HepG2 (cell line): ENCODE measurements around the gene ARX. TPM values are rescaled to one million over a fixed set of nuclear protein-coding genes. Genes with fewer than 3 reads are reported as not detected.

ENCODE experiments used
- ATAC-seq: fragments of 200-7000 bp; cut with Tn5 transposase; 3 replicates; pipeline ENCODE4 v1.9.1; 2020; ENCODE audit warnings: mild to moderate bottlenecking, moderate library complexity
- BruUV-seq: library from RNA; stranded (reverse); fragments of 400-500 nt; replicated peaks from 2 replicates; lab custom pipeline; 2021; lab: Mats Ljungman, UMichigan
- CTCF ChIA-PET: fragments of 300-600 bp; formaldehyde crosslinking; extraction: SDS; loops from one replicate; lab custom pipeline; 2021; ENCODE audit warnings: low total read pairs, inconsistent platforms, low intra/inter-chr PET ratio; lab: Yijun Ruan, JAX
- POLR2A ChIA-PET: fragments of 350-600 bp; sonication (Branson Sonifier 250); formaldehyde crosslinking; loops from one replicate; lab custom pipeline; 2020; ENCODE audit warnings: antibody characterized with exemption, inconsistent platforms; lab: Yijun Ruan, JAX
- DNase-seq: peaks from one replicate; pipeline ENCODE4 v3.0.0-alpha.2; 2015; ENCODE audit warnings: low spot score
- FAIRE-seq: peaks from 3 replicates; lab custom pipeline; 2011; peaks lifted over from hg19 to GRCh38; lab: Jason Lieb, UNC
- H2AFZ ChIP-seq: one replicate; pipeline ENCODE4 v1.6.1; 2011; ENCODE audit warnings: low read length, inconsistent platforms
- H3K27ac ChIP-seq: fragments of 300-600 bp; 3 replicates; pipeline ENCODE4 v1.8.0; 2011; ENCODE audit warnings: mixed run types, mild to moderate bottlenecking, mixed read lengths, low read length, inconsistent platforms; ENCODE audit not compliant: insufficient read depth; ENCODE audit errors: extremely low read length
- H3K27me3 ChIP-seq, 2 experiments: fragments of 200-600 bp in 1 of 2; 2 replicates in 1 of 2; 3 replicates in 1 of 2; pipeline versions ENCODE4 v1.6.0 to v1.8.0; 2011; ENCODE audit warnings: low read length in 2 of 2, mild to moderate bottlenecking in 2 of 2, moderate library complexity in 2 of 2, inconsistent platforms in 1 of 2; ENCODE audit not compliant: insufficient read depth in 2 of 2, control insufficient read depth in 1 of 2
- H3K36me3 ChIP-seq, 2 experiments: fragments of 200-600 bp in 1 of 2; replicated peaks in 1 of 2; 2 replicates in 1 of 2; 3 replicates in 1 of 2; pipeline versions ENCODE4 v1.5.1 to v1.8.0; 2011; ENCODE audit warnings: low read length in 2 of 2, inconsistent platforms in 1 of 2; ENCODE audit not compliant: insufficient read depth in 2 of 2, control insufficient read depth in 1 of 2
- H3K4me1 ChIP-seq: 2 replicates; pipeline ENCODE4 v1.5.1; 2012; ENCODE audit warnings: low read length, inconsistent platforms; ENCODE audit not compliant: insufficient read depth
- H3K4me2 ChIP-seq: 2 replicates; pipeline ENCODE4 v1.6.0; 2011; ENCODE audit warnings: low read depth, low read length, inconsistent platforms
- H3K4me3 ChIP-seq, 3 experiments: fragments of 200-600 bp in 1 of 3; sonication (generic), shearing (Covaris generic) in 1 of 3; replicated peaks in 1 of 3; 2 replicates each; pipeline ENCODE4 v1.5.1; 2011 to 2016; ENCODE audit warnings: low read length in 3 of 3, inconsistent platforms in 2 of 3, low read depth in 2 of 3, mild to moderate bottlenecking in 2 of 3, control low read depth in 1 of 3, mixed read lengths in 1 of 3; ENCODE audit not compliant: insufficient read depth in 1 of 3
- H3K79me2 ChIP-seq: one replicate; pipeline ENCODE4 v1.6.1; 2011; ENCODE audit warnings: low read length, inconsistent platforms; ENCODE audit not compliant: insufficient read depth
- H3K9ac ChIP-seq: 2 replicates; pipeline ENCODE4 v1.6.0; 2011; ENCODE audit warnings: mild to moderate bottlenecking, low read depth, low read length, inconsistent platforms; ENCODE audit not compliant: insufficient read depth
- H3K9me3 ChIP-seq: 2 replicates; pipeline ENCODE4 v1.5.1; 2012; ENCODE audit warnings: mild to moderate bottlenecking, low read length
- H4K20me1 ChIP-seq: 2 replicates; pipeline ENCODE4 v1.6.0; 2011; ENCODE audit warnings: inconsistent platforms, mild to moderate bottlenecking, low read length, moderate library complexity; ENCODE audit not compliant: insufficient read depth
- CBX2 ChIP-seq, 2 experiments: fragments of 200-600 bp in 1 of 2; sonication (generic); formaldehyde crosslinking in 1 of 2; IDR thresholded peaks; 2 replicates each; pipeline versions ENCODE4 v1.7.0 to v1.8.1; 2018 to 2022; ENCODE audit warnings: low read depth in 2 of 2, low read length in 1 of 2, mild to moderate bottlenecking in 1 of 2, missing genetic modification reagents in 1 of 2
- CC2D1A ChIP-seq: sonication (generic); formaldehyde crosslinking; IDR thresholded peaks from 2 replicates; pipeline ENCODE4 v1.8.1; 2023; ENCODE audit warnings: mild to moderate bottlenecking, missing genetic modification reagents
- HNRNPL ChIP-seq: fragments of 200-400 bp; formaldehyde crosslinking; IDR thresholded peaks from 2 replicates; pipeline ENCODE4 v1.6.1; 2017; ENCODE audit warnings: mild to moderate bottlenecking, low read depth, low read length
- JUND ChIP-seq: sonication (generic); formaldehyde crosslinking; IDR thresholded peaks from 2 replicates; pipeline ENCODE4 v1.8.0; 2022; ENCODE audit warnings: mild to moderate bottlenecking, missing genetic modification reagents
- NFE2L2 ChIP-seq: fragments of 150-350 bp; IDR thresholded peaks from 2 replicates; pipeline ENCODE4 v1.6.1; 2014; ENCODE audit warnings: low read length
- PRDM15 ChIP-seq: sonication (generic); formaldehyde crosslinking; IDR thresholded peaks from 2 replicates; pipeline ENCODE4 v1.4.0; 2020; ENCODE audit warnings: missing genetic modification reagents
- ZBTB44 ChIP-seq: sonication (generic); formaldehyde crosslinking; IDR thresholded peaks from 2 replicates; pipeline ENCODE4 v1.4.0; 2020; ENCODE audit warnings: missing genetic modification reagents
- ZNF317 ChIP-seq: sonication (generic); formaldehyde crosslinking; IDR thresholded peaks from 2 replicates; pipeline ENCODE4 v1.5.0; 2020; ENCODE audit warnings: mild to moderate bottlenecking, missing genetic modification reagents
- ZSCAN22 ChIP-seq: sonication (generic); formaldehyde crosslinking; IDR thresholded peaks from 2 replicates; pipeline ENCODE4 v1.4.0; 2020; ENCODE audit warnings: mild to moderate bottlenecking, missing genetic modification reagents
- WGBS: methylation state at CpG from one replicate; pipeline ENCODE4 v1.1.6; 2017; ENCODE audit warnings: low lambda C conversion rate; 5-methylcytosine and 5-hydroxymethylcytosine counted together
- in situ Hi-C: cut with HindIII; loops from 2 replicates; pipeline ENCODE4 v1.10.0; 2017; ENCODE audit warnings: low pct_unique_long_range_greater_than_20kb; ENCODE audit not compliant: extremely low pct_ligation_motif_present
- intact Hi-C: fragments of 100-400 bp; cut with micrococcal nuclease; formaldehyde crosslinking; loops from one replicate; pipeline ENCODE4 v1.10.0; 2022; ENCODE audit not compliant: unreplicated experiment
- polyA plus RNA-seq, 8 experiments: library from polyadenylated mRNA; depleted of rRNA in 3 of 8; stranded (reverse) in 7 of 8; unstranded in 1 of 8; fragments of >200 nt; fragmentation: Illumina TruSeq in 4 of 8; extraction: Trizol in 4 of 8; gene quantifications; 2 replicates each; pipeline versions ENCODE4 v1.2.1 to v1.2.3, GENCODE V29; 2011 to 2016; ENCODE audit warnings: low read depth in 4 of 8, missing spikeins in 1 of 8, mixed read lengths in 1 of 8; ENCODE audit not compliant: insufficient read depth in 1 of 8
- total RNA-seq, 5 experiments: library from RNA; depleted of rRNA; stranded (reverse); fragments of >200 nt; fragmentation: Illumina TruSeq; extraction: Trizol; gene quantifications; 2 replicates each; pipeline ENCODE4 v1.2.3, GENCODE V29; 2016; ENCODE audit warnings: low read depth in 1 of 5

The ARX gene
- total and polyA plus RNA-seq, 2 of the 13 experiments (the other 11 are each of a cell fraction or from before 2014, with no cell fraction given), result not detected

GRCh38 chrX:25017667-25018247 lies 2.0 kb upstream of the ARX start:
- intact Hi-C loops, result no loop called here

More at GRCh38 chrX:25017667-25018247, 2.0 kb upstream of the ARX start:
- H3K9me3 ChIP-seq, result no peaks in the 10 kb centered on the region
- no peak overlapping the region for H3K9ac ChIP-seq
- peak overlapping the region in 1 of 3 experiments; percentile 23; a peak in 1 of 6 replicates for H3K4me3 ChIP-seq
- no peaks in the 10 kb centered on the region for H3K36me3 ChIP-seq
- no TSS peak for BruUV-seq
- H3K27me3 ChIP-seq, result peaks cover 6 to 61% of the 10 kb centered on the region in 2 experiments
- no peak for DNase-seq
- peak overlapping the region; percentile 39; the same call in 1 of the 2 replicates for H3K4me2 ChIP-seq
- ChIA-PET POLR2A (no interaction called here), CTCF (no interaction called here)
- H2AFZ ChIP-seq, result no peak overlapping the region
- ATAC-seq, result no peak
- H4K20me1 ChIP-seq, result no peaks in the 10 kb centered on the region
- no peak for FAIRE-seq
- H3K79me2 ChIP-seq, result no peaks in the 10 kb centered on the region
- peaks cover 21% of the 10 kb centered on the region for H3K4me1 ChIP-seq
- no peak overlapping the region for H3K27ac ChIP-seq
- in situ Hi-C loops, result no loop called here
- 13% methylated on average over 24 of the region's 32 CpGs for WGBS
- TF ChIP-seq HNRNPL (no peak), NFE2L2 (no peak), JUND (CRISPR knock-in tag) (no peak), ZSCAN22 (no peak), CC2D1A (CRISPR knock-in tag) (no peak), PRDM15 (CRISPR knock-in tag) (peak; percentile 95), CBX2 (IDR thresholded peaks at IDR 0.05; ENCODE audit: low read depth, low read length) (0 out of 2 replicates have a peak, but pooled peaks have one; percentile 64), CBX2 (CRISPR knock-in tag; IDR thresholded peaks at IDR 0.05; ENCODE audit: low read depth) (no peak), ZNF317 (CRISPR knock-in tag) (no peak), ZBTB44 (CRISPR knock-in tag) (no peak)
